G401 (cell line): ENCODE data around the gene HTT. TPM values are rescaled to one million over a fixed set of nuclear protein-coding genes. Genes with fewer than 3 reads are reported as not detected.

Source experiments
- DNase-seq: peaks from one replicate; pipeline ENCODE4 v3.0.0-alpha.2; 2015; ENCODE audit warnings: low spot score
- in situ Hi-C: cut with HindIII; loops from 2 replicates; pipeline ENCODE4 v1.10.0; 2016; ENCODE audit warnings: low sequenced_read_pairs, mixed read lengths
- total RNA-seq: library from RNA; depleted of rRNA; stranded (reverse); fragments of >200 nt; shearing (Covaris generic); gene quantifications from 2 replicates; pipeline ENCODE4 v1.2.3, GENCODE V29; 2014

Gene HTT
- total RNA-seq, 1 experiment from 2014 or later: 52.6 TPM

- in situ Hi-C loops: no loop called here
- no peak for DNase-seq
Measured at GRCh38 chr4:3112609-3113469, 38.4 kb downstream of the HTT start.

- no peak for DNase-seq
- in situ Hi-C loops: no loop called here
Measured at GRCh38 chr4:3114377-3114776, 39.9 kb downstream of the HTT start.

GRCh38 chr4:3115637-3116270 is 41.3 kb downstream of the HTT start:
- no peak for DNase-seq
- in situ Hi-C loops: no loop called here

GRCh38 chr4:3116955-3117354 is 42.5 kb downstream of the HTT start:
- DNase-seq: no peak
- in situ Hi-C loops: no loop called here

- DNase-seq: no peak
- in situ Hi-C loops: no loop called here
Measured at GRCh38 chr4:3118312-3118711, 43.8 kb downstream of the HTT start.

- in situ Hi-C loops: no loop called here
- DNase-seq: no peak
Measured at GRCh38 chr4:3119464-3119863, 45.0 kb downstream of the HTT start.

GRCh38 chr4:3121110-3121509 is 46.6 kb downstream of the HTT start:
- DNase-seq: no peak
- in situ Hi-C loops: no loop called here

GRCh38 chr4:3121596-3121995 is 47.1 kb downstream of the HTT start:
- in situ Hi-C loops: no loop called here

GRCh38 chr4:3122081-3122563 is 47.6 kb downstream of the HTT start:
- in situ Hi-C loops: no loop called here
- no peak for DNase-seq

More at GRCh38 chr4:3121596-3121995, 47.1 kb downstream of the HTT start:
- no peak for DNase-seq

GRCh38 chr4:3123181-3123671 is 48.7 kb downstream of the HTT start:
- DNase-seq: no peak
- in situ Hi-C loops: no loop called here

- in situ Hi-C loops: no loop called here
- DNase-seq: no peak
Measured at GRCh38 chr4:3124070-3124767, 49.7 kb downstream of the HTT start.

- DNase-seq: no peak
- in situ Hi-C loops: no loop called here
Measured at GRCh38 chr4:3127112-3127511, 52.6 kb downstream of the HTT start.

GRCh38 chr4:3128058-3128457 is 53.6 kb downstream of the HTT start:
- no peak for DNase-seq
- in situ Hi-C loops: no loop called here

GRCh38 chr4:3128976-3129375 is 54.5 kb downstream of the HTT start:
- DNase-seq: no peak
- in situ Hi-C loops: no loop called here

- no peak for DNase-seq
- in situ Hi-C loops: no loop called here
Measured at GRCh38 chr4:3130201-3130600, 55.7 kb downstream of the HTT start.

GRCh38 chr4:3130826-3131225 is 56.3 kb downstream of the HTT start:
- in situ Hi-C loops: no loop called here
- DNase-seq: no peak

- DNase-seq: no peak
- in situ Hi-C loops: no loop called here
Measured at GRCh38 chr4:3134201-3134600, 59.7 kb downstream of the HTT start.

- in situ Hi-C loops: no loop called here
- DNase-seq: no peak
Measured at GRCh38 chr4:3135155-3136011, 60.9 kb downstream of the HTT start.

GRCh38 chr4:3136454-3136853 is 62.0 kb downstream of the HTT start:
- DNase-seq: no peak
- in situ Hi-C loops: no loop called here
